A673 (cell line): ENCODE measurements around the gene PPP2R5C. TPM values are rescaled to one million over a fixed set of nuclear protein-coding genes. Genes with fewer than 3 reads are reported as not detected.

Experiments used
- BruUV-seq: library from RNA; stranded (reverse); fragments of 400-500 nt; replicated peaks from 2 replicates; lab custom pipeline; 2021; lab: Mats Ljungman, UMichigan
- CTCF ChIA-PET: fragments of 300-600 bp; sonication (Branson Sonifier 250); formaldehyde crosslinking; loops from one replicate; lab custom pipeline; 2022; ENCODE audit warnings: antibody characterized with exemption; lab: Charles Lee
- POLR2A ChIA-PET: fragments of 300-600 bp; sonication (Branson Sonifier 250); formaldehyde crosslinking; loops from one replicate; lab custom pipeline; 2022; ENCODE audit warnings: antibody characterized with exemption; ENCODE audit not compliant: low non-redundant PET; lab: Charles Lee
- DNase-seq: peaks from one replicate; pipeline ENCODE4 v3.0.0-alpha.2; 2015; ENCODE audit warnings: low spot score
- H3K27ac ChIP-seq: fragments of 200-600 bp; sonication (generic); 2 replicates; pipeline ENCODE4 v1.5.1; 2016; ENCODE audit warnings: mixed run types, low read depth, mild to moderate bottlenecking, mixed read lengths, antibody characterized with exemption, low read length; ENCODE audit not compliant: poor library complexity, severe bottlenecking
- H3K27me3 ChIP-seq: fragments of 200-600 bp; sonication (generic); replicated peaks from 2 replicates; pipeline ENCODE4 v1.6.1; 2017; ENCODE audit warnings: mixed run types, low read depth, mild to moderate bottlenecking, mixed read lengths, antibody characterized with exemption, low read length; ENCODE audit not compliant: insufficient read depth, poor library complexity
- H3K36me3 ChIP-seq: fragments of 200-600 bp; sonication (generic); 2 replicates; pipeline ENCODE4 v1.6.1; 2016; ENCODE audit warnings: mixed run types, mild to moderate bottlenecking, mixed read lengths, antibody characterized with exemption, low read length; ENCODE audit not compliant: insufficient read depth, poor library complexity, severe bottlenecking
- H3K4me1 ChIP-seq: fragments of 200-600 bp; sonication (generic); 2 replicates; pipeline ENCODE4 v1.6.1; 2017; ENCODE audit warnings: mixed run types, mild to moderate bottlenecking, mixed read lengths, antibody characterized with exemption, low read length; ENCODE audit not compliant: insufficient read depth, poor library complexity, severe bottlenecking
- H3K4me3 ChIP-seq: fragments of 200-600 bp; sonication (generic); 2 replicates; pipeline ENCODE4 v1.5.1; 2016; ENCODE audit warnings: low read depth, mixed run types, mild to moderate bottlenecking, mixed read lengths, low read length; ENCODE audit not compliant: poor library complexity, severe bottlenecking
- H3K9me3 ChIP-seq: fragments of 200-600 bp; sonication (generic); 2 replicates; pipeline ENCODE4 v1.6.1; 2016; ENCODE audit warnings: mixed run types, low read depth, mild to moderate bottlenecking, mixed read lengths, antibody characterized with exemption, low read length; ENCODE audit not compliant: poor library complexity, severe bottlenecking
- EZH2 ChIP-seq: fragments of 200-600 bp; sonication (generic); IDR thresholded peaks from 2 replicates; pipeline ENCODE4 v1.6.1; 2017; ENCODE audit warnings: borderline replicate concordance, low read depth, mild to moderate bottlenecking, mixed read lengths, antibody characterized with exemption, low read length; ENCODE audit not compliant: poor library complexity, severe bottlenecking
- intact Hi-C: fragments of 100-400 bp; cut with micrococcal nuclease; formaldehyde crosslinking; loops from one replicate; pipeline ENCODE4 v1.10.0; 2022; ENCODE audit not compliant: unreplicated experiment
- total RNA-seq: library from RNA; stranded (reverse); gene quantifications from 2 replicates; pipeline ENCODE4 v1.2.3, GENCODE V29; 2021
- TF ChIP-seq, protein P1 (sequence below): fragments of 300-800, 200-600 bp; sonication (generic); conservative IDR thresholded peaks from 2 replicates; pipeline ENCODE4 v1.5.1; 2017; ENCODE audit warnings: low read depth, mild to moderate bottlenecking, antibody characterized with exemption, low read length, moderate library complexity, mixed read lengths

Gene PPP2R5C
- total RNA-seq, 1 experiment from 2014 or later: 113 TPM

DNA sequence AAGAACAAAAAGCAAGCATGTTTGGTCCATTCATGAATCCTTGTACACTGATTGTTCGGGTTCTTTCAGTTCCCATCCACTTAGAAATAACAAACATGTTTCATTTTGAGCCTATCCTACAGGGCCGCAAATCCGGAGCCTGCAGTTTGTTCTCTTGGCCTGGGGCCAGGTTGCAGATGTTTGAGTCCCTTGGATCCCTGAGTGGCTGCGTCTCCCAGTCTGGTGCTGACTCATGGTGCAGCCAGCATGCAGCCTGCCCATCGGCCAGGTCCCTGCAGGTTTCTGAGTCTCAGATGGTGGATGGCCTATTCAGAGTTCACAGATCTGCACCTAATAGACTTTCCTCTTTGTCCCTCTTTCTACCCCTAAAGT, 201.0 kb downstream of the PPP2R5C start:
- peak overlapping the region; percentile 94 for H3K27ac ChIP-seq
- DNase-seq: peak; percentile 97
- intact Hi-C loops: loop anchor here (5.0 kb wide), 3 partner anchors 100 to 255 kb away; no protein-coding TSS in a partner anchor
- peaks cover 44% of the 10 kb centered on the region for H3K4me1 ChIP-seq
- peaks cover 6% of the 10 kb centered on the region for H3K36me3 ChIP-seq
- H3K27me3 ChIP-seq: no peaks in the 10 kb centered on the region
- H3K9me3 ChIP-seq: no peaks in the 10 kb centered on the region
- POLR2A ChIA-PET: interaction anchor here (1.0 kb wide), 1 partner anchor 189 kb away, joined by 18 read pairs; no protein-coding TSS in a partner anchor
- H3K4me3 ChIP-seq: peak overlapping the region; percentile 19
- TSS peak; percentile 92 for BruUV-seq
- TF ChIP-seq, protein P1, sequence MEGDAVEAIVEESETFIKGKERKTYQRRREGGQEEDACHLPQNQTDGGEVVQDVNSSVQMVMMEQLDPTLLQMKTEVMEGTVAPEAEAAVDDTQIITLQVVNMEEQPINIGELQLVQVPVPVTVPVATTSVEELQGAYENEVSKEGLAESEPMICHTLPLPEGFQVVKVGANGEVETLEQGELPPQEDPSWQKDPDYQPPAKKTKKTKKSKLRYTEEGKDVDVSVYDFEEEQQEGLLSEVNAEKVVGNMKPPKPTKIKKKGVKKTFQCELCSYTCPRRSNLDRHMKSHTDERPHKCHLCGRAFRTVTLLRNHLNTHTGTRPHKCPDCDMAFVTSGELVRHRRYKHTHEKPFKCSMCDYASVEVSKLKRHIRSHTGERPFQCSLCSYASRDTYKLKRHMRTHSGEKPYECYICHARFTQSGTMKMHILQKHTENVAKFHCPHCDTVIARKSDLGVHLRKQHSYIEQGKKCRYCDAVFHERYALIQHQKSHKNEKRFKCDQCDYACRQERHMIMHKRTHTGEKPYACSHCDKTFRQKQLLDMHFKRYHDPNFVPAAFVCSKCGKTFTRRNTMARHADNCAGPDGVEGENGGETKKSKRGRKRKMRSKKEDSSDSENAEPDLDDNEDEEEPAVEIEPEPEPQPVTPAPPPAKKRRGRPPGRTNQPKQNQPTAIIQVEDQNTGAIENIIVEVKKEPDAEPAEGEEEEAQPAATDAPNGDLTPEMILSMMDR: no peak
- TF ChIP-seq EZH2: no peak
- CTCF ChIA-PET: interaction anchor here (1.3 to 1.4 kb wide), 2 partner anchors 134 to 255 kb away, joined by 3 to 4 read pairs; no protein-coding TSS in a partner anchor

DNA sequence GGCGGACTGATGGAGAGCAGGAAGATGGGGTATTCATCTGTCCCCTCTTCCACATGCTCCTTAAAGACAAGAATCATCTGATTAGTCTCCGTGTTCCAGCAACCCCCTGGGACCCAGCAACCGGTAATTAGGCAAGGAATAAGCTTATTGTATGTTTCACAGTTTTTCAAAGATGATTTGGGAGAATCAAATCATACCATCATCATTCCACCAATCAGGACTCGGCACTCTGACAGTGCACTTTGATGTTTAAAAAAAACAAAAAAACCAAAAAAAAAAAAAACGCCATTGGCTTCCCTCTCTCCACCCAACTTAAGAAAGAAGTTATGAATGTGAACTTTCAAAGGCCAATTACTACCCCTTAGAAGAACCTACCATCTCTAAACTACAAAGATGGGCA, 201.5 kb downstream of the PPP2R5C start:
- intact Hi-C loops: loop anchor here (5.0 kb wide), 3 partner anchors 99 to 256 kb away; no protein-coding TSS in a partner anchor
- H3K9me3 ChIP-seq: no peaks in the 10 kb centered on the region
- no peaks in the 10 kb centered on the region for H3K27me3 ChIP-seq
- no TSS peak for BruUV-seq
- peaks cover 6% of the 10 kb centered on the region for H3K36me3 ChIP-seq
- H3K4me1 ChIP-seq: peaks cover 49% of the 10 kb centered on the region
- peak overlapping the region; percentile 94 for H3K27ac ChIP-seq
- H3K4me3 ChIP-seq: peak overlapping the region; percentile 19
- POLR2A ChIA-PET: interaction anchor here (0.7 to 1.0 kb wide), 2 partner anchors 9 to 189 kb away, joined by 3 to 18 read pairs; no protein-coding TSS in a partner anchor
- DNase-seq: peak; percentile 92
- TF ChIP-seq, protein P1: no peak
- no peak for TF ChIP-seq EZH2
- CTCF ChIA-PET: interaction anchor here (1.4 kb wide), 1 partner anchor 133 kb away, joined by 3 read pairs; no protein-coding TSS in a partner anchor

DNA sequence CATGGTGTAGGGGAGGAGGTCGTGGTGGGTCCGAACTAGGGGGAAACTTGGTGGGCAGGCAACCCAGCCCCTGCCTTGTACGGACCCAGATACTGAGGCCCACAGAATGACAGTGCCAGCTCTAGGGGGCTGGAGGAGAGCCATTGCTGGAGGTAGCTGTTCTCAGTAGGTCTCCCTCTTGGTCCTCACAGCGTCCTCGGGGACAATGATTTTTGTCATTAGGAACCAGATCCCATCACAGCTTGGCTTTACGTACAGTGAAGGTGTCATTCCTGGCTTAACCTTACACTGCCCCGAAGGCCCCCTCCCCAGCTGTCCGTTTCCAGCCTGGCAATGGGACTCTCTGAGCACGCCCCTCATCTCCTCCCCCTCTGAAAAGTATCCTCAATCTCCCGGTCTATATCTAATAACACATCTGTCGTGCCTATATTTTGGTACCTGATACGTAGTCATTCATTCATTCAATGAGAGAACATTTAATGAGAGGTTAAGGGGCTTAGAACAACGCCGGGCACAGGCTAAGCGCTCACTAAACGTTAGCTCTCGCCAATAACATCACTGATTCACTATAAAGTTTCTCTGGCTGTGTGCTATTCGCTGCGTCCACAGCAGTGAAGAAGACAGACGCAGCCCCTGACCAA, 202.3 kb downstream of the PPP2R5C start:
- intact Hi-C loops: loop anchor here (2.0 to 5.0 kb wide), 4 partner anchors 99 to 256 kb away; partner anchors contain the start of gene HSP90AA1
- H3K4me1 ChIP-seq: peaks cover 50% of the 10 kb centered on the region
- BruUV-seq: TSS peak; percentile 34
- ChIA-PET POLR2A (interaction anchor here (0.7 to 1.0 kb wide), 2 partner anchors 9 to 190 kb away, joined by 3 to 18 read pairs; no protein-coding TSS in a partner anchor), CTCF (interaction anchor here (1.4 kb wide), 1 partner anchor 132 kb away, joined by 3 read pairs; no protein-coding TSS in a partner anchor)
- no peaks in the 10 kb centered on the region for H3K9me3 ChIP-seq
- DNase-seq: no peak
- no peak for TF ChIP-seq EZH2
- TF ChIP-seq, protein P1: no peak
- H3K4me3 ChIP-seq: peak overlapping the region; percentile 21
- H3K36me3 ChIP-seq: peaks cover 12% of the 10 kb centered on the region
- peak overlapping the region; percentile 94 for H3K27ac ChIP-seq
- H3K27me3 ChIP-seq: no peaks in the 10 kb centered on the region
